SK-N-SH (cell line): ENCODE data around the gene MSTN. TPM values are rescaled to one million over a fixed set of nuclear protein-coding genes. Genes with fewer than 3 reads are reported as not detected.

Experiments used
- CTCF ChIA-PET: fragments of 300-600, 350-600 bp; formaldehyde crosslinking; extraction: SDS; loops from one replicate; lab custom pipeline; 2021; lab: Yijun Ruan, JAX
- POLR2A ChIA-PET: fragments of 350-600 bp; sonication (Branson Sonifier 250); formaldehyde crosslinking; extraction: SDS; loops from one replicate; lab custom pipeline; 2020; ENCODE audit warnings: antibody characterized with exemption, inconsistent platforms; lab: Yijun Ruan, JAX
- DNase-seq: peaks from one replicate; pipeline ENCODE4 v3.0.0; 2012
- H2AFZ ChIP-seq: fragments of 200-600 bp; sonication (generic); 2 replicates; pipeline ENCODE4 v1.8.1; 2016; ENCODE audit warnings: antibody characterized with exemption, mild to moderate bottlenecking, low read depth
- H3F3A ChIP-seq: fragments of 200-600 bp; sonication (generic); replicated peaks from 2 replicates; pipeline ENCODE3; 2016; ENCODE audit warnings: antibody characterized with exemption, mild to moderate bottlenecking; ENCODE audit not compliant: insufficient read depth
- H3K27ac ChIP-seq, 2 experiments: fragments of 200-500 bp in 1 of 2; fragments of 200-600 bp in 1 of 2; sonication (Bioruptor generic) in 1 of 2; sonication (generic), shearing (Covaris generic) in 1 of 2; 2 replicates each; pipeline versions ENCODE4 v1.5.1 to v1.6.1; 2014 to 2016; ENCODE audit warnings: low read depth in 2 of 2, inconsistent platforms in 1 of 2, low read length in 1 of 2, mild to moderate bottlenecking in 1 of 2, mixed read lengths in 1 of 2
- H3K27me3 ChIP-seq: fragments of 200-600 bp; sonication (generic), shearing (Covaris generic); 2 replicates; pipeline ENCODE4 v1.6.1; 2016; ENCODE audit warnings: mixed run types; ENCODE audit not compliant: insufficient read depth
- H3K36me3 ChIP-seq, 2 experiments: fragments of 200-500 bp in 1 of 2; fragments of 200-600 bp in 1 of 2; sonication (Bioruptor generic) in 1 of 2; sonication (generic) in 1 of 2; replicated peaks in 1 of 2; 2 replicates each; pipeline versions ENCODE3 to v1.5.1; 2014 to 2016; ENCODE audit warnings: low read length in 1 of 2, mild to moderate bottlenecking in 1 of 2; ENCODE audit not compliant: insufficient read depth in 2 of 2, control insufficient read depth in 1 of 2
- H3K4me1 ChIP-seq, 2 experiments: fragments of 200-500 bp in 1 of 2; fragments of 200-600 bp in 1 of 2; sonication (Bioruptor generic) in 1 of 2; sonication (generic), shearing (Covaris generic) in 1 of 2; 2 replicates each; pipeline versions ENCODE4 v1.5.1 to v1.6.1; 2014 to 2016; ENCODE audit warnings: low read depth in 1 of 2, low read length in 1 of 2, mixed run types in 1 of 2; ENCODE audit not compliant: insufficient read depth in 2 of 2, control insufficient read depth in 1 of 2
- H3K4me2 ChIP-seq: fragments of 200-600 bp; sonication (generic), shearing (Covaris generic); 2 replicates; pipeline ENCODE4 v1.6.1; 2017; ENCODE audit warnings: mixed run types
- H3K4me3 ChIP-seq, 2 experiments: fragments of 200-500 bp in 1 of 2; fragments of 200-600 bp in 1 of 2; sonication (Bioruptor generic) in 1 of 2; sonication (generic), shearing (Covaris generic) in 1 of 2; 2 replicates each; pipeline versions ENCODE4 v1.5.1 to v1.8.1; 2014 to 2016; ENCODE audit warnings: low read depth in 2 of 2, inconsistent platforms in 1 of 2, low read length in 1 of 2, mild to moderate bottlenecking in 1 of 2, mixed read lengths in 1 of 2, moderate library complexity in 1 of 2
- H3K79me2 ChIP-seq: fragments of 200-600 bp; sonication (generic); 2 replicates; pipeline ENCODE4 v1.8.1; 2017; ENCODE audit warnings: mild to moderate bottlenecking; ENCODE audit not compliant: insufficient read depth
- H3K9ac ChIP-seq: fragments of 200-600 bp; sonication (generic); 2 replicates; pipeline ENCODE4 v1.6.1; 2017; ENCODE audit warnings: mixed run types
- H3K9me2 ChIP-seq: fragments of 200-600 bp; sonication (generic); 2 replicates; pipeline ENCODE4 v1.6.1; 2017; ENCODE audit warnings: mixed run types
- H3K9me3 ChIP-seq: fragments of 200-600 bp; sonication (generic); 2 replicates; pipeline ENCODE4 v1.6.1; 2017; ENCODE audit warnings: mixed run types, mild to moderate bottlenecking, moderate library complexity
- H4K20me1 ChIP-seq: fragments of 200-600 bp; sonication (generic); 2 replicates; pipeline ENCODE4 v1.6.1; 2017; ENCODE audit warnings: mild to moderate bottlenecking, mixed run types; ENCODE audit not compliant: insufficient read depth
- CHD2 ChIP-seq: fragments of 150-350 bp; IDR thresholded peaks from 2 replicates; pipeline ENCODE4 v1.6.1; 2018; ENCODE audit warnings: low read length; ENCODE audit not compliant: partially characterized antibody
- CTCF ChIP-seq: fragments of 200-600 bp; sonication (generic); IDR thresholded peaks from 2 replicates; pipeline ENCODE4 v1.6.1; 2017; ENCODE audit warnings: antibody characterized with exemption, mild to moderate bottlenecking, moderate library complexity
- EZH2phosphoT487 ChIP-seq: fragments of 200-600 bp; sonication (generic); IDR thresholded peaks from 2 replicates; pipeline ENCODE4 v1.6.1; 2017; ENCODE audit warnings: low read depth, mixed run types, mild to moderate bottlenecking, antibody characterized with exemption, moderate library complexity, borderline replicate concordance
- FOSL2 ChIP-seq: IDR thresholded peaks from 2 replicates; pipeline ENCODE4 v1.4.0; 2012; ENCODE audit warnings: low read depth, mild to moderate bottlenecking, moderate library complexity, borderline replicate concordance
- FOXM1 ChIP-seq: IDR thresholded peaks from 2 replicates; pipeline ENCODE4 v1.4.0; 2012; ENCODE audit warnings: low read depth, mild to moderate bottlenecking
- NFIC ChIP-seq: IDR thresholded peaks from 2 replicates; pipeline ENCODE4 v1.4.0; 2012; ENCODE audit warnings: borderline replicate concordance
- PBX3 ChIP-seq: IDR thresholded peaks from 2 replicates; pipeline ENCODE4; 2012
- SIN3A ChIP-seq: IDR thresholded peaks from 2 replicates; pipeline ENCODE4 v1.6.1; 2012; ENCODE audit warnings: low read depth, mild to moderate bottlenecking, low read length, moderate library complexity, borderline replicate concordance
- TCF12 ChIP-seq: IDR thresholded peaks from 2 replicates; pipeline ENCODE4 v1.4.0; 2012
- TEAD4 ChIP-seq: IDR thresholded peaks from 2 replicates; pipeline ENCODE4 v1.4.0; 2012; ENCODE audit warnings: mild to moderate bottlenecking, borderline replicate concordance; ENCODE audit not compliant: insufficient read depth
- WGBS: methylation state at CpG from one replicate; pipeline ENCODE4 v1.1.6; 2017; ENCODE audit warnings: low lambda C conversion rate; 5-methylcytosine and 5-hydroxymethylcytosine counted together
- polyA plus RNA-seq, 3 experiments: library from polyadenylated mRNA; depleted of rRNA; stranded (reverse); fragments of >200 nt; gene quantifications; 2 replicates each; pipeline ENCODE4 v1.2.3, GENCODE V29; 2012
- TF ChIP-seq, protein P1 (sequence below): fragments of 150-350 bp; IDR thresholded peaks from 2 replicates; pipeline ENCODE4 v1.6.1; 2016; ENCODE audit warnings: mild to moderate bottlenecking, low read depth, low read length
- TF ChIP-seq, protein P2 (sequence below): IDR thresholded peaks from 2 replicates; pipeline ENCODE4 v1.4.0; 2012; ENCODE audit warnings: low read depth, borderline replicate concordance
- TF ChIP-seq, protein P3 (sequence below): IDR thresholded peaks from 2 replicates; pipeline ENCODE4 v1.6.1; 2012; ENCODE audit warnings: mild to moderate bottlenecking, low read depth, low read length, moderate library complexity

Gene MSTN
- polyA plus RNA-seq, 1 of the 3 experiments (the other 2 are of a cell fraction), result 0.05 TPM

DNA sequence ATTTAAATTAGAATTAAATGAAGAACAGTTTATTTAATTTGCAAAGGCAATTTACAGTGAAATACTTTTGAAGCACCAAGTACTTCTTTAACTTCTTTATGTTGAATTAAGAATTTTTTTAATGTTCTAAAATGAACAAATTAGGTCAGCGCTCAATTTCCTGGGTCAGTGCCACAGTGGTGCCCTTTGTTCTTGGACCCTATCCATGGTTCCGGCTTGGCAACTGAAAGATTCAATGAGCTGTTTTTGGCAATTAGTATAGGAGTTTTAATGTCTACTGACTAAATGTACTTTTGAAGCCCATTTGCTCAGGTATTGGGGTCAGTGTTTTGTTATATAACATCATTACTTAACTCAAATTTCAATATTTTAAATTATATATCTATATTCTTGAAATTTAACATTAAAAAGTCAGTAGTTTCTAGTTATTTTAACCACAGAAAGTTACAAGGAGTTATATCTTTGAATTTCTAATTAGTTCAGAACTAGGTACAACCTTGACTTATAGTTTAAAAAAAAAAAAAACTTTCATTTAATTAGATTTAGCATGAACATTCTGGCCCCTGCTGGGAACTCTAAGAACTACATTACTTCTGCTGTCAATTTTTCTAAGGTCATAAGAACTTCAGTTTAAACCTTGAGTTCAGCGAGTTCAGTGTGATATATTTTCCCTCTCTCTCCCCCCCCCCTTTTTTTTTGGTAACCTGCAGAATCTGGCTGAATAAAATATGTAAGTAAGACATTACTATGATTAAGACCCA, 7.6 kb upstream of the MSTN start (continued):
- TF ChIP-seq, protein P1, sequence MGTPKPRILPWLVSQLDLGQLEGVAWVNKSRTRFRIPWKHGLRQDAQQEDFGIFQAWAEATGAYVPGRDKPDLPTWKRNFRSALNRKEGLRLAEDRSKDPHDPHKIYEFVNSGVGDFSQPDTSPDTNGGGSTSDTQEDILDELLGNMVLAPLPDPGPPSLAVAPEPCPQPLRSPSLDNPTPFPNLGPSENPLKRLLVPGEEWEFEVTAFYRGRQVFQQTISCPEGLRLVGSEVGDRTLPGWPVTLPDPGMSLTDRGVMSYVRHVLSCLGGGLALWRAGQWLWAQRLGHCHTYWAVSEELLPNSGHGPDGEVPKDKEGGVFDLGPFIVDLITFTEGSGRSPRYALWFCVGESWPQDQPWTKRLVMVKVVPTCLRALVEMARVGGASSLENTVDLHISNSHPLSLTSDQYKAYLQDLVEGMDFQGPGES, result no peak
- TF ChIP-seq CTCF, result peak; percentile 75
- TF ChIP-seq FOSL2, result no peak
- TF ChIP-seq TCF12, result no peak
- no peak for TF ChIP-seq FOXM1

- Histone ChIP-seq H3K9me3 (no peaks in the 10 kb centered on the region), H3K4me2 (no peak overlapping the region), H3K27ac (no peak overlapping the region), H3F3A (no peaks in the 10 kb centered on the region), H3K36me3 (no peaks in the 10 kb centered on the region), H3K4me3 (no peak overlapping the region), H4K20me1 (no peaks in the 10 kb centered on the region), H3K9ac (no peak overlapping the region), H3K27me3 (no peaks in the 10 kb centered on the region), H3K4me1 (no peaks in the 10 kb centered on the region), H3K9me2 (no peaks in the 10 kb centered on the region), H3K79me2 (no peaks in the 10 kb centered on the region), H2AFZ (no peak overlapping the region; the same call in 1 of the 2 replicates)
- ChIA-PET POLR2A (no interaction called here), CTCF (interaction anchor here (0.6 kb wide), 1 partner anchor 38 kb away, joined by 3 read pairs; no protein-coding TSS in a partner anchor)
- WGBS, result 27% methylated on average over 1 of the region's 1 CpG
- TF ChIP-seq, protein P2, sequence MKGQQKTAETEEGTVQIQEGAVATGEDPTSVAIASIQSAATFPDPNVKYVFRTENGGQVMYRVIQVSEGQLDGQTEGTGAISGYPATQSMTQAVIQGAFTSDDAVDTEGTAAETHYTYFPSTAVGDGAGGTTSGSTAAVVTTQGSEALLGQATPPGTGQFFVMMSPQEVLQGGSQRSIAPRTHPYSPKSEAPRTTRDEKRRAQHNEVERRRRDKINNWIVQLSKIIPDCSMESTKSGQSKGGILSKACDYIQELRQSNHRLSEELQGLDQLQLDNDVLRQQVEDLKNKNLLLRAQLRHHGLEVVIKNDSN, result no peak
- TF ChIP-seq TCF12 (no peak), NFIC (no peak), SIN3A (no peak), FOSL2 (no peak), EZH2phosphoT487 (no peak), TEAD4 (no peak), PBX3 (no peak), CHD2 (no peak)
- TF ChIP-seq, protein P3, sequence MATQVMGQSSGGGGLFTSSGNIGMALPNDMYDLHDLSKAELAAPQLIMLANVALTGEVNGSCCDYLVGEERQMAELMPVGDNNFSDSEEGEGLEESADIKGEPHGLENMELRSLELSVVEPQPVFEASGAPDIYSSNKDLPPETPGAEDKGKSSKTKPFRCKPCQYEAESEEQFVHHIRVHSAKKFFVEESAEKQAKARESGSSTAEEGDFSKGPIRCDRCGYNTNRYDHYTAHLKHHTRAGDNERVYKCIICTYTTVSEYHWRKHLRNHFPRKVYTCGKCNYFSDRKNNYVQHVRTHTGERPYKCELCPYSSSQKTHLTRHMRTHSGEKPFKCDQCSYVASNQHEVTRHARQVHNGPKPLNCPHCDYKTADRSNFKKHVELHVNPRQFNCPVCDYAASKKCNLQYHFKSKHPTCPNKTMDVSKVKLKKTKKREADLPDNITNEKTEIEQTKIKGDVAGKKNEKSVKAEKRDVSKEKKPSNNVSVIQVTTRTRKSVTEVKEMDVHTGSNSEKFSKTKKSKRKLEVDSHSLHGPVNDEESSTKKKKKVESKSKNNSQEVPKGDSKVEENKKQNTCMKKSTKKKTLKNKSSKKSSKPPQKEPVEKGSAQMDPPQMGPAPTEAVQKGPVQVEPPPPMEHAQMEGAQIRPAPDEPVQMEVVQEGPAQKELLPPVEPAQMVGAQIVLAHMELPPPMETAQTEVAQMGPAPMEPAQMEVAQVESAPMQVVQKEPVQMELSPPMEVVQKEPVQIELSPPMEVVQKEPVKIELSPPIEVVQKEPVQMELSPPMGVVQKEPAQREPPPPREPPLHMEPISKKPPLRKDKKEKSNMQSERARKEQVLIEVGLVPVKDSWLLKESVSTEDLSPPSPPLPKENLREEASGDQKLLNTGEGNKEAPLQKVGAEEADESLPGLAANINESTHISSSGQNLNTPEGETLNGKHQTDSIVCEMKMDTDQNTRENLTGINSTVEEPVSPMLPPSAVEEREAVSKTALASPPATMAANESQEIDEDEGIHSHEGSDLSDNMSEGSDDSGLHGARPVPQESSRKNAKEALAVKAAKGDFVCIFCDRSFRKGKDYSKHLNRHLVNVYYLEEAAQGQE, result no peak
- DNase-seq, result no peak
Measured at GRCh38 chr2:190068764-190069163, 6.2 kb upstream of the MSTN start.
